Measurements from ENCODE around the gene PLPPR5.

PLPPR5 gene

DNA sequence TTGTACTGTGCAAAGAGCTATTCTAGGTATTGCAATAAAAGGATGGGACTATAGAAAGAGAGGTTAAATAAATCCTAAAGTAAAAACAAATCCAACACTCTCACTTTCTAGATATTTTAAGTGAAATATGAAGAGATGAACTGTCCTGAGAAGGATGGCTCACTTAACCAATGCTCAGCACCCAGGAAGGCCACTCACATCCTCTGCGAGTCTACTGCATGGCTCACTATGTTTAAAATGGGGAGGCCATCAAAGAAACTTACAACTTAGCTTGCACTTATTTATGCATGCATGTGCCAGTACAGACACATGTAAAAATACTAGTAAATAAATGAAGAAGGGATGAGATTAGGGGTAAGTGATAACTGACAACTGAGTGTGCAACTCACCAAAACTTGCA lies 37.5 kb downstream of the PLPPR5 start:
- no peak for DNase-seq

DNA sequence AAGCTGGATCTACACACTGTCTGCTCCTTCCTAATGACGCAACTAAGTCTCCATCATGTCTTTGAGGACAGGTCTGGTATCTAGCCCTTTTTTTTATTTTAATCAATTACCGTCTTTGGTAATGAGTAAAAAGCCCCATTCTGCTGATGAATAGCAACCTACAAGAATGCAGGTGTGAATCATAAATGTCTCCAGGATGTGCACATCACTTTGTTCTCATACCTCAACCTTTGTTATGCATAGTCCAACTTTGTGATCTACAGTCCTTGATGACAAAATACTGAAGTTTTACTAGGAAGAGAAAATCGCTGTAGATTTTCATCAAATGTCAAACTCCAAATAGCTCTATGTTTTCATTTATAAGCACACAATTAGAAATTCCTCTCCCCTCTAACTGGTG lies 39.3 kb downstream of the PLPPR5 start:
- no peak for DNase-seq

DNA sequence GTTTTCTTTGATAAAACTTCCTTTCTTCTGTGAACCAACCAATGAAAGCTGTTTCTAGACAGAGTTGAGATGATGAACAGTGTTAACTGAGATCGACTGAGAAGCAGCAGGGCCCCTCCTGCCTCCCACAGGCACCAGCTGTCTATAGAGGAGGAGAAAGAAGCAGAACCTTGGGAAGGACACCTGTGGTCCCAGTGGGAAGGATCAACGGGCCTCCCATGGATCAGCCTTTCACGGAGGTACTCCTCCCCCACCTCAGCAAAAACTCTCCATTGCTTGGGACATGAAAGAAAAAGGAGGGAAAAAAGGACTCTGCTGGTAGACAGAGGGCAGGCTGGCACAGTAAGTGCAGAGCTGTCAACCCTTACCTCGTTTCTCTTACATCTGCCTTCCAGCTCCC lies 40.5 kb downstream of the PLPPR5 start:
- no peak for DNase-seq

DNA sequence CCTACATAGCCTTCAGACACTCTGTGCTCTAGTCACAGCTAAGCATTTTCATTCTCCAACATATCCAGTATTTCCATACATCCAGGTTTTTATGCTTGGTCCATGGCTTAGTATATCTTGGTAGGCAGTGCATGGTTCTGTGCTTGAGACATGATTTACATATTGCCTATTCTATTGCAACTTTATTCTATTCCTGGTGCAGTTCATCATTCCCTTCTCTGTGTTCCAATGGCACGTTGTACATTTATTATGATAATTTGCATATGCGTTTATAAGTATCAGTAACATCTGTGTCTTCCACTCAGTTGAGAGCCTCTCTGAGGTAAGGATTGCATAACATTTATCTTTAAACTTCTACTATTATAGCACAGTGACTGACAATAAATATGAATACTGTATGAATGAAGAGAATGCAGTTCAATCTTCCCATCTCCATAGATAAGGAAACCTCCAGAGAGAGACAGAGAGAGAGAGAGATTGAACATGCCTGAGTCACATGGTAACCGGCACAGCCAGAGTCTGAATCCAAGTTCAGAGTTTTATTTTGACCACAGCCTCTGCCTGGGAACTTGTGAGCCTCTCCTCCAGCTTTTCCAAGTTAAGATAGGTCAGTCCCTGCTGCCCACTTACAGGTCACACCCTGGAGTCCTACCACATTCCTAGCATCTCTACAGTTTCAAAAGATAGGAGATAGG lies 41.5 kb downstream of the PLPPR5 start:
- no peak for DNase-seq

DNA sequence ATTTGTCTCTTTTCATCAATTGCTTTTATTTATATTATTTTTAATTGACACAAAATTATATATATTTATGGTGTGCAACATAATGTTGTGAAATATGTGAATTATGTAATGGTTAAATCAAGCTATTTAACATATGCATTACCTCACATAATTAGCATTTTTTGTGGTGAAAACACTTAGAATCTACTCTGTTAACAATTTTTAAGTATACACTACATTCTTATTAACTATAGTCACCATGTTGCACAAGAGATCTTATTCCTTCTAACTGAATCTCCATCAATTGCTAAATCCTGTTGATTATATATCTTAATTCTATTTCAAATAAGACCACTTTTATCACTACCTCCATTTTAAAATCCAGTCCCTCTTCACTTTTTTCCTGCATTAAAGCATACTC lies 42.5 kb downstream of the PLPPR5 start:
- no peak for DNase-seq

DNA sequence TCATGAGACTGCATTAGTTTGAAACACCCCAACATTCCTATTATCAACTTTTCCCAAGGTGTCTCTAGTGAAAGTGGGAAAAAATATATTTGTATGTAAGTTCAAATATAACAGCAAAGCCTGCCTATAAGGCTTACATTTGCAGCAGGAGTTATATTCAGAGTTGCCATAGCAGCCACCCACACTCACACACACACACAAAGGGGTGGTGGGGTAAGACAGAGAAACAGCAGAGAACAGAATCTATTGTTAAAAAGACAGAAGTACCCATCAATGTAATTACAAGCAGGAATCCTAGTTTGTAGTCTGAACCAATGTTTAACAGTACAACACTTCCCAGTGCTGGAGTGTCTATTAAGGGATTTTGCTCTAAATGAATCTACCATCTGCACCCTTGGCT lies 55.0 kb downstream of the PLPPR5 start:
- DNase-seq: no peak

DNA sequence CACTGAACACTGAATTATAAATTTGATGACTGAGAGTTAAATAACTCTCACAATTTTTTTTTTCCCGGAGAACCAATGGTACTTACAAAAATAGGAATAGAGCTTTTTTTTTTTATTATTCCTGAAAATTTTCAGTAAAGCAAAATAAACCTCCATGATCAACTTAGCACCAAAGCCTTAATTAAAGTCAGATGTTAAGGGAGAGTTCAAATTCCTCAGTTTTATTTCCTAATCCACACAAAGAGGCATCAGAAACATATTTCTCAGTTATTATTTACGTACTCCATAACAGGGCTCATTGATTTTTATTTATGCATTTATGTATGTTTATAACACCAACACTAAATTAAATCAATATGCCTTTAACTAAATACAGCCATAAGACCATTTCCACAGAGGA lies 55.5 kb downstream of the PLPPR5 start:
- DNase-seq: no peak

DNA sequence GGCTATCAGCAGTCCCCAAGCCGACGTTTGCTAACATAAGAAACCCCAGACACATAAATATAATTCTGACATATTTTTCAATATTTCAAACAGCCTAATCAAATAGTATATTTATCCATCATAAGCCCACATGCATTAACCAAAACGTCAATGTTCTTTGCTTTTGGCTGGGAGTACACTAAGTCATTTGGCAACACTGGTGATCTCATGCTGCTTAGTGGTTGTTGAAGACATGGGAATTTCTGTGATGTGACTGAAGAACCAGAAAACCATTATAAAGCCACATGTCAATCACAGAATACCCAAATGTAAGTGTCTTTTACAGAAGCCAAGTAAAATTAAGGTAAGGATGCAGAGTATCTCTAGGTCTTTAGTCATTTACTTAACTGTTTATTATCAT lies 57.6 kb downstream of the PLPPR5 start:
- DNase-seq: no peak

DNA sequence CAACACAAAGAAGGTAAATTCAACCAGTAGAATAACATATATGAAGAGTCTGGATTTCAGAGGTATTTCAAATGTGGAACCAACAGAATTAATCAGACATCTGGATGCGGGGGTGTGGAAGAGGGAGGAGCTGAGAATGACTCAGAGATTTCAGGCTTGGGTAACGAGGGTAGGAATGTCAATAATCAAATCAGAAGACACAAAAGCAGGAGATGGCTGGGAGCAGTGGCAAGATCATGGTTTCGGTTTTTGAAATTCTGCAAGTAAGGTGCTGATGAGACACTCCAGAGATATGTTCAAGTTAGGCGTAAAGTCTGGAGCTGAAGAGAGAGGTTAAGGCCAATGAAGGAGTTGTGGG lies 64.0 kb downstream of the PLPPR5 start:
- DNase-seq: no peak

DNA sequence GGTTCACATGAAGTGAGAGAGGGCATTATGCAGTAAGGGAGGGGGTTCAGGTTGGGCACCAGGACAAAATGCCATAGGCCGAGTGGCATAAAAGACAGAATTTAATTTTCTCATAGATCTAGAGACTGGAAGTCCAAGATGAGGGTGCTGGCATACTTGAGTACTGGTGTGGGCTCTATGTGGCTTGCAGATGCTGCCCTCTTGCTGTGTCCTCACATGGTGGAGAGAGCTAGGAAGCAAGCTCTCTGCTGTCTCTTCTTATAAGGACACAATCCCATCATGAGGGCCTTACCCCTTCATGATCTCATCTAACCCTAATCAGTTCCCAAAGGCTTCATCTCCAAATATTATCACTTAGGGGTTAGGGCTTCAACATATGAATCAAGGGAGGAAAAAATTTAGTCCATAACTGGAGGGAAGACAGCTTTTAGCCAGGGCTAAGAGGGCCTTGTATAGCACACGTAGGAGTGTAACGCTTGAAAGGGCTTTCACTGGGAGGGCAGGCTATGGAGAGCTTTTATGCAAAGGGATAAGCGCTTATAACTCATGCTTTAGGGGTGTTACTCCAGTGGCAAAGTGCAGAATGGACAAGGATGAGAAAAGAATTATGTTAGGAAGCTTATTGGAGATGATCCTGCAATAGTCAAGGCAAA lies 64.5 kb downstream of the PLPPR5 start:
- no peak for DNase-seq

DNA sequence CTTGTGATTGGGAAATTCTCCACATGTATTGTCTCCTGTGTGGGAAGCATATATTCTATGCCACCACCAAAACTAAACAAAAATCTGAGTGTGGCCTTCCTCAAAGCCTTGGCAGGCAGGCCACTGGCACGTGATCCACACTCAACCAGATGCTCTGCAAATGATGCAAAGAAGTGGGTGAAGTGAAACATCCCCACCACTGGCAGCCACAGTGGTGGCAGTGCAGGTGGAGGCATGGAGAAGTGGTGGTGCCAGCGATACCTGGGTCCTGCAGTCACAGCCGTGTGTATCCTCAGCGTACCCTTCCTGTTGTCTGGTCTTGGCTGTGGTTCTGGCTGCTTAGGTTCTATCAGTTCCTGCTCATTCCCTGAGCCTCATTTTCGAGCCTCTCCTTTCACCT lies 65.2 kb downstream of the PLPPR5 start:
- no peak for DNase-seq

DNA sequence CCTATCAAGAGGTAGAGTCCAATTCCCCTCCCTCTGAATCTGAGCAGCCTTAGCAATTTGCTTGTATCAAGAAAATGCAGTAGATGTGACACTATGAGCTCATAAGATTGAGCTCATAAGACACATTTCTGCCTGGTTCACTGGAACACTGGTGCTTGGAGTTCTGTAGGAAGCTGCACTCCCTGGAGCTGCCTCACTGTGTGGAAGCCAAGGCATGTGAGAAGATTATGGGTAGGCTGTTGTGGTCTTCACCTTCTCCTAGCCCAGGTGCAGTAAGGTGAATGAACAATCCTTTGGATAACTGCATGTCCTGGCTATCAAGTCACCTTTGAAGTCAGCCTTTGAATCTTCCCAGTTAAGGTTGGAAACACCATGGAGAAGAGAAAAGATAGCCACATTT lies 67.3 kb downstream of the PLPPR5 start:
- DNase-seq: no peak

DNA sequence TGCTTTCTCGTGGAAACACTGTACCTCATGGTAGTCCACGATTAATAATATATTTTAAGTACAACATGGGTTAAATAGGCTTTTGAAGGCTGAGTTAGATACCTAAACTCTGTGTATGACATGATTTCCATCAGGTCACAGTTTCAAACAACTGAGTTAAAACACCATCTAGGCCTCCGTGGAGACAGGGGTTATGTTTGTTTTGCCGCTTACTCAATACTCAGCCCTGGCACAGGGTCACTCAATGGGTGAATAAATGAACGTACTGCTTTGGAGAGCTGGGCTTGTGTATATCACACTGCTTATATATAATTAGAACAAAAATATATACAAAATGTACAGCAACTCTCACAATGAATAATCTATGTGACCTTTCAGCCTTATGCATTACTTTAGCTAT lies 72.5 kb downstream of the PLPPR5 start:
- DNase-seq: no peak

DNA sequence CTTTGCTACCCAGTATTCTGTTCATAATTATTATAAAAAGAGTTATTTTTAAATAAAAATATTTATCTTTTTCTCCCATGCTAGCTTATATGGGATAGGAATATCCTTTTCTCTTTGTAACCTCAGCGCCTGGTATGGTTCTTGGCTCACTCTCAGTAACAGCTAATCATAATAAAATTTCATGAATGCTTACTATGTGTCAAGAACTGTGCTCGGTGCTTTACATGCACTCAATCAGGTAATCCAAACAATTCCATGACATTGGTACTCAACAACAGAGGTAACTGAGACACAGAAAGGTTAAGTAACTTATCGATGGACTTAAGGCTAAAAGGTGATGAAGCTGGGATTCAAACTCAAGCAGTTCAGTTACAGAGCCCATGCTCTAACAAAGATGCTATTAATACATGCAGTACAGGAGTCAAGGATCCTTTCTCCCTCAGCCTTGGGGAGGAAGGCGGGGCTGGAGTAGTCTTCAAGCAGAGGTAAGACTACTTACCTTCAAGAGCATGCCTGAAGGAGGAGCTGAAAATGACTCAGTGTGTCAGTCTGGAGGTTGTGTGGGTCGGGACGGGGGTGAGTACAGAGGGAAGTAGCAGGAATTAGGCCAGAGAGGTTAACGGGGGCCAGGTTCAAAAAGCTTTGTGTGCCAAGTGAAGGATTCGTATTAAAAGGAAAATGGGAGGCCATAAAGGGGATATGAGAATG lies 73.4 kb downstream of the PLPPR5 start:
- DNase-seq: no peak

DNA sequence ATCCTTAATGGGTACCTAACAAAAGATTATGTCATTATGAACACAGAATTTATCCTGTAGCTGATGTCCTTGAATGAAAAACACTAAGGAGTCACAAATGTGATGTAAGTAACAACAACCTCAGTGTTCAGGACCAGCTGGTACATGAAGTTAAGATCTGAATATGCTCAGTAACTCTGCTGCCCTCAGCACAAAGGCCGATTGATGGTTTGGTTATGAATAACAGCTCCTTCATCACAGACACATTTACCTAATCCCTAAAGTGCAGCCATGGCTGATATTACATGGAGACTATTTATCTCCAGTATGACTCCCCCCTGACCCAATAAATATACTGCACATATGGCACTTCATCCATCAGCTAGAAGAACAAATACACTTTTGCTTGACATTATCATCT lies 75.2 kb downstream of the PLPPR5 start:
- no peak for DNase-seq

DNA sequence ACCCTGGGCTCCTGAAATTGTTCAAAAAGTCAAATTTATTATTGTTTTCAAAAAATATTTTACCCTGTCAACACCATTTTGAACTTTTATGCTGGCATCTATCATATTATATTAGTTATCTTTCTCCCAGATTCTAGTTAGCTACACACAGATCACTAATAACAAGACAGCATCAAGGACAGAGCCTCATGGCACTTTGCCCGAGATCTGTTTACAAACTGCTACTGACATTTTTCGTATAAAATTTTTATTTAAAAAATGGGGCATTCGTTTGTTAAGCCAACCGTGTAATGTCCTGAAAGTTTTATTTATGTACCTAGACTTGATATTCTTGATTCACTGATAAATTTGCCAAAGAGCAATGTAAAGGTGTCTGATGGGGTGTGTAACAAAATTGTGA lies 78.1 kb downstream of the PLPPR5 start:
- DNase-seq: no peak

DNA sequence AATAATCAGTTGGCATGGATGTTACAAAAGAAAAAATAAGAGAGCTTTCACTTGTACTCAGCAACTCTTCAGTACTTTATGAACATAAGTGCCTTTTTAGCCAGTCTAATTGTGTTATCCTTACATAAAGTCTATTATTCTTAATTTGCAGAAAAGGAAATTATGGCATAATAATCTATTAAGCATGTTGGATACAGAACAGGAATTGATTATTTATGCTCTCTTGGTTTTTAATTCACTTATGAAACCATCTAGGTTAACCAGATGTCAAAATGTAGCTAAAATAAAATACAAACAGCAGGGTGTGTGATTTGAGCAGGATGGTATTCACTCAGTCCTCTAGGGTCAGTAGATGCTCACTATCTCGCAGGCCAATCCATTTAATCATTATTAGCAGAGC lies 79.7 kb downstream of the PLPPR5 start:
- DNase-seq: no peak

DNA sequence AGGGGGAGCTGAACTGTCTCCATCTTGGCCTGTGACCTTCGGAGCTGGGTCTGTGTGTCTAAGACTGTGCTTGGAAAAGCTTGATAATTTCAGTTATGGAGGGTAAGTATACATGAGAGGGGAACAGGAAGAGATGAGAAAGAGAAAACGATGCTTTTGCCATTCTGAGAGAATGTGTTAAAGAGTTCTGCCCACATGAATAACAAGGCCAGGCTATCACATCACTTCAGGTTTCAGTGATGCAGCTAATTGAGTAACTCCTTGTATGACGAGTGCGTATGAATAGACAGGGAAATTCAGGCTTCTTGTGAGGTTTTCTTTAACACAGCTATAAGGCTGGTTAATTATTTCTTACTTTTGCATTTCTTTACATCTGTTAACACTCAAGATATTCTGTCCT lies 81.0 kb downstream of the PLPPR5 start:
- no peak for DNase-seq

DNA sequence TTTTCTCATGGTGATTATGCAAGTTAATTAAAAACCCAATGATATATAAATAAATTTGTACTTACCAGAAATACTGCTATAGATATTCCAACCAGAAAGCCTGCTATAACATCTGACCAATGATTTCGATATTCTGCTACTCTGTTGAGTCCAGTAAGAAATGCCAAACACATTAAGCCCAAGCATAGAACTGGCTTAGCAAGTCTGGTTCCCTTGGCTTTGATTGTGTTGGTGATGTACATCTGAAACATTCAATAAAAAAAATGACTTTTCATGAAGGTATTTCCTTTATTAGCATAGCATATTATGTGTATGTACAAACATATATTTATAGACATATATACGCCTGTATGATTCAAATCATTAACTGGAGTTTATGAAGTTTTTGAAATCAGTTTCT lies 82.8 kb downstream of the PLPPR5 start:
- DNase-seq: no peak

DNA sequence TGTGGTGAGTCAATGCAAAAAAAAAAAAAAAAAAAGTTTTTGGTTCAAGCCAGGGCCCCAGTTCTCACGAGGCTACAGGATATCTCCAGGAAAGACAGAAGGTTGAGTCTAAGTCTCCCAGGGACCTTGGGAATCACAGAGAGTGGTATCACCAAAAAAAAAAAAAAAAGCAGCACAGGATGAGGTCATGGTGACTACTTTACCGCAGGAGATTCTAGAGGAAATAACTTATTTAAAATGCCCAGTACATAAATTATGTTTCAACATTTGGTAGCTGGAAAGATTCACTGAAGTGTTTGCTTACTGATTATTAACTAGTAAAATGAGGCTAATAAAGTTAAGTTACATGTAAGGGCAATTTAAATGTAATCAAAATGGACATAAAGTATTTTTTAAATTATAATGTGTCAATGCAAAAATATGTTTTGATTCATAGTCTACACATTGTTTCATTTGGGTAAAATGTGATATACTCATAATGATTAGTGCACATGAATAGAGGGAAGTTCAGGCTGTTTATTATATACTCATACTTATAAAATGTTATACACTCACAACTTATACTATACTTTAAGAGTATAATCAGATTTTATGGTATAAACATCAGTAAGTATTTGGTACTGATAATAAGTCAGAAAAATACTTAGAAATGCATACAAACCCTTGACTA lies 84.1 kb downstream of the PLPPR5 start:
- DNase-seq: no peak

DNA sequence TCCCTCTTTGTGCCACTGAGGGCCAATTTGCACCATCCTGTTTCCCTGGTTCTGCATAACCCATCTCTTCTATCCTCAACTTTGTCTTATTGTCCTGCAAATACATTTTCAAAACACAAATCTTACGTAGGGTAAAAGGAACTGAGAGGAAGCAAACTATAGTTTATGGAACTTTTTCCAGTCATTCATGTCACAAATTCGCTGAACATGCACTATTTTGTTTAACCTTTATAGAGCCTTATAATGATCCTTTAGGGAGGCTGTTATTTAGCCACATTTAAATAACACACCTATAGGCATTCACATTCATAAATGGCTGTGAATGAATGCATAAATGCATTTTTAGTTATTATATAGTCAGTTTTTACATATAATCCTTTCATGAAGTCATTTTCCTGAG lies 85.0 kb downstream of the PLPPR5 start:
- no peak for DNase-seq

DNA sequence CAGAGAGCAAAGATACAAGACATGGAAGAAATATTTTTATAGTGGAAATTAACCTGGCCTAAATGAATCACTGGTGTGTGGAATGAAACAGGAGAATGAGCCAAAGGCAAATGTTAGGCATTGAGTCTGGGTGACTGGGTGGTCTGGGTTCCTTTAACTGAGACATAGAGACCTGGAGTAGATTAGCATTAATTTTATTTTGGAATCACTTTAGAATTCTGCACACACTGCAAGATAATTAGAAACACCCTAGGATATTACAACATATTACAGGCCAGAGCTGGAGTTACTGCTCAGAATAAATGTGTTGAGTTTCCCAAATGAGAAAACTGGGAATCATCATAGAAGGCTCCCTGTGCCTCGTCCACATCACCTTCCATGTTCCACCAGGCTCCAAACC lies 85.5 kb downstream of the PLPPR5 start:
- no peak for DNase-seq

DNA sequence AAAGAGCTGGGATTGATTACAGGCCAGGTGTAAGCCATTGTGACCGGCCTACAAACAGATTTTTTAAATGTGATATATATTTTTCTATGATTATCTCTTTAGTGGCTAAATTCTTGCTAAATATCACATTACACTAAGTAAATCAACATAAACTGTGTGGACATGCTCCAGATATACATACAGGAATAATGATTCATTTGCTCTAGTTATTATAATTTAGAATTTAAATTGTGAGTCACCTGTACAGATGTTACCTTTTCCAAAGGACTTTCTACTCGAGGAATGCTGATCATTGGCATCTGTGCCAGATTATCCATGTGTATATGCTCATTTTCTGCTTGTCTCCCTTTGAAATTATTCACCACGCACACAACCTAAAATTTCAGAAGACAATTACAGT lies 90.1 kb downstream of the PLPPR5 start:
- no peak for DNase-seq

DNA sequence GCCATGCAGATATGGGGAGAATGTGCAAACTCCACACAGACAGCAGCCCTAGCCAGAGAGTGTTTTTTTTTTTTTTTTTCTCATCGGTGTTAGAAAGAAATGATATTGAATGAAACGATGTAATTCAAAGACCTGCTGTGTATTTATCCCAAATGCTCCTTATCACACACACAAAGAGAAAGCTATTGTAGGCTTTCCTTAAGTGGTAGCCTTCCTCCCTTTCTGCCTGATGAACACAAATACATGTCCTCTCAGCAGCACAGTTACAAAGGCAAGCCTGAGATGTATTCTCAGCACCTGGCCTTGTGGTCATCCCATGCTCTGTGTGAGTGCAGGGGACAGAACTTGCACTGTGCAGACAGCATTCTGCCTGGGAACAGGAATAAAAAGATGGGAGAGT lies 93.8 kb downstream of the PLPPR5 start:
- no peak for DNase-seq
